Central memory CD8-positive, alpha-beta T cell (primary cell): ENCODE measurements around the gene CHMP2A.
A peak's percentile ranks its signal among the peaks of the same experiment; 100 is the strongest.
"Not testable (repeated sequence)": the region's sequence is repeated elsewhere in the genome, so short reads cannot be mapped to it uniquely, and the experiment has no call there.

Experiments used
- ATAC-seq: fragments of 150-1000 bp; cut with Tn5 transposase; replicated peaks from 2 replicates; pipeline ENCODE4 v1.10.0; 2022; ENCODE audit warnings: mild to moderate bottlenecking, moderate FRiP score, moderate number of reproducible peaks; ENCODE audit not compliant: poor library complexity, severe bottlenecking; ENCODE audit errors: extremely low read depth
- DNase-seq, 2 donors: peaks; one replicate each; pipeline ENCODE4 v3.0.0; 2021; ENCODE audit warnings: low spot score in 2 of 2
- H3K27ac Mint-ChIP-seq: one replicate; pipeline ENCODE4 v1.8.0; 2022; ENCODE audit warnings: low read depth, mild to moderate bottlenecking, moderate library complexity, mixed read lengths
- H3K27me3 Mint-ChIP-seq: one replicate; pipeline ENCODE4 v1.8.0; 2022; ENCODE audit warnings: mixed read lengths
- H3K36me3 Mint-ChIP-seq: one replicate; pipeline ENCODE4 v1.8.0; 2022; ENCODE audit warnings: mild to moderate bottlenecking, moderate library complexity, mixed read lengths; ENCODE audit not compliant: insufficient read depth
- H3K4me1 Mint-ChIP-seq: one replicate; pipeline ENCODE4 v1.8.0; 2022; ENCODE audit warnings: mixed read lengths
- H3K4me3 Mint-ChIP-seq: one replicate; pipeline ENCODE4 v1.8.0; 2022; ENCODE audit warnings: mild to moderate bottlenecking, moderate library complexity, mixed read lengths
- H3K9me3 Mint-ChIP-seq: one replicate; pipeline ENCODE4 v1.8.0; 2022; ENCODE audit warnings: mixed read lengths

Gene CHMP2A

GRCh38 chr19:58547323-58548312 lies 7.3 kb downstream of the CHMP2A start:
- no peaks in the 10 kb centered on the region for H3K9me3 Mint-ChIP-seq
- no peak for ATAC-seq
- DNase-seq = no peak
- H3K36me3 Mint-ChIP-seq = peaks cover 60% of the 10 kb centered on the region
- peaks cover 6% of the 10 kb centered on the region for H3K27me3 Mint-ChIP-seq
- no peak overlapping the region for H3K4me3 Mint-ChIP-seq
- peak overlapping the region; percentile 44 for H3K27ac Mint-ChIP-seq
- H3K4me1 Mint-ChIP-seq = peaks cover 35% of the 10 kb centered on the region

- ATAC-seq = no peak
- Mint-ChIP-seq H3K4me1 (peaks cover 32% of the 10 kb centered on the region), H3K4me3 (peak overlapping the region; percentile 88), H3K27ac (peak overlapping the region; percentile 81), H3K9me3 (no peaks in the 10 kb centered on the region), H3K36me3 (peaks cover 50% of the 10 kb centered on the region), H3K27me3 (peaks cover 10% of the 10 kb centered on the region)
- DNase-seq = no peak
These were observed 8.8 kb downstream of the CHMP2A start for GRCh38 chr19:58546019-58546530.

- no peak for DNase-seq
- peaks cover 47% of the 10 kb centered on the region for H3K36me3 Mint-ChIP-seq
- peaks cover 32% of the 10 kb centered on the region for H3K4me1 Mint-ChIP-seq
- H3K9me3 Mint-ChIP-seq = no peaks in the 10 kb centered on the region
- no peak for ATAC-seq
- H3K4me3 Mint-ChIP-seq = peak overlapping the region; percentile 88
- peaks cover 10% of the 10 kb centered on the region for H3K27me3 Mint-ChIP-seq
- peak overlapping the region; percentile 81 for H3K27ac Mint-ChIP-seq
These were observed 9.5 kb downstream of the CHMP2A start for GRCh38 chr19:58545286-58546018.

GRCh38 chr19:58544591-58545285 lies 10.2 kb downstream of the CHMP2A start:
- no peaks in the 10 kb centered on the region for H3K9me3 Mint-ChIP-seq
- H3K4me1 Mint-ChIP-seq = peaks cover 32% of the 10 kb centered on the region
- peaks cover 41% of the 10 kb centered on the region for H3K36me3 Mint-ChIP-seq
- peak in 1 of 2 donors; percentile 33 for DNase-seq
- H3K27ac Mint-ChIP-seq = peak overlapping the region; percentile 97
- H3K27me3 Mint-ChIP-seq = peaks cover 10% of the 10 kb centered on the region
- peak overlapping the region; percentile 88 for H3K4me3 Mint-ChIP-seq
- peak; percentile 38 for ATAC-seq

- H3K27ac Mint-ChIP-seq = peak within 1 kb of the TSS; percentile 97
- ATAC-seq (peak; percentile 94), DNase-seq (peak; percentile 99 to 100)
- peaks cover 33% of the 10 kb centered on the region for H3K4me1 Mint-ChIP-seq
- H3K27me3 Mint-ChIP-seq = peaks cover 17% of the 10 kb centered on the region
- peak within 1 kb of the TSS; percentile 88 for H3K4me3 Mint-ChIP-seq
- peaks cover 36% of the 10 kb centered on the region for H3K36me3 Mint-ChIP-seq
- no peaks in the 10 kb centered on the region for H3K9me3 Mint-ChIP-seq
These were observed 10.9 kb downstream of the CHMP2A start, which contains the start of gene TRIM28 for GRCh38 chr19:58543826-58544590. Gene TRIM28 (plus strand): TSS chr19:58544064. CDS start chr19:58544758, 694 bp downstream.

GRCh38 chr19:58542641-58543372 lies 12.1 kb downstream of the CHMP2A start:
- not testable (repeated sequence) for DNase-seq, H3K9me3 Mint-ChIP-seq, H3K4me3 Mint-ChIP-seq, H3K27ac Mint-ChIP-seq, ATAC-seq
- H3K4me1 Mint-ChIP-seq = peaks cover 38% of the 10 kb centered on the region
- peaks cover 27% of the 10 kb centered on the region for H3K27me3 Mint-ChIP-seq
- H3K36me3 Mint-ChIP-seq = peaks cover 29% of the 10 kb centered on the region

- H3K4me1 Mint-ChIP-seq = peaks cover 13% of the 10 kb centered on the region
- peak overlapping the region; percentile 65 for H3K4me3 Mint-ChIP-seq
- not testable (repeated sequence) for ATAC-seq, H3K9me3 Mint-ChIP-seq, H3K27ac Mint-ChIP-seq, DNase-seq, H3K36me3 Mint-ChIP-seq
- H3K27me3 Mint-ChIP-seq = peaks cover 52% of the 10 kb centered on the region
These were observed 15.7 kb downstream of the CHMP2A start for GRCh38 chr19:58539169-58539559.

- Mint-ChIP-seq H3K4me1 (peaks cover 7% of the 10 kb centered on the region), H3K4me3 (peak overlapping the region; percentile 65), H3K36me3 (peaks cover 2% of the 10 kb centered on the region), H3K9me3 (no peaks in the 10 kb centered on the region), H3K27ac (no peak overlapping the region), H3K27me3 (peaks cover 52% of the 10 kb centered on the region)
- ATAC-seq (peak; percentile 49), DNase-seq (no peak)
These were observed 16.4 kb downstream of the CHMP2A start for GRCh38 chr19:58538257-58539168.

GRCh38 chr19:58536852-58537798 lies 17.8 kb downstream of the CHMP2A start:
- peaks cover 5% of the 10 kb centered on the region for H3K4me1 Mint-ChIP-seq
- peaks cover 2% of the 10 kb centered on the region for H3K36me3 Mint-ChIP-seq
- peaks cover 46% of the 10 kb centered on the region for H3K27me3 Mint-ChIP-seq
- DNase-seq (no peak), ATAC-seq (no peak)
- H3K4me3 Mint-ChIP-seq = no peak overlapping the region
- H3K27ac Mint-ChIP-seq = no peak overlapping the region
- H3K9me3 Mint-ChIP-seq = no peaks in the 10 kb centered on the region

- DNase-seq (no peak), ATAC-seq (no peak)
- Mint-ChIP-seq H3K27ac (no peak overlapping the region), H3K9me3 (no peaks in the 10 kb centered on the region), H3K27me3 (peaks cover 59% of the 10 kb centered on the region), H3K4me3 (no peak overlapping the region), H3K36me3 (peaks cover 2% of the 10 kb centered on the region), H3K4me1 (peaks cover 5% of the 10 kb centered on the region)
These were observed 19.0 kb downstream of the CHMP2A start for GRCh38 chr19:58535857-58536256.
